ENCODE results near the gene BPIFB3. TPM values are rescaled to one million over a fixed set of nuclear protein-coding genes. Genes with fewer than 3 reads are reported as not detected.

Gene BPIFB3
- total RNA-seq, 1 donor from 2014 or later = not detected

DNA sequence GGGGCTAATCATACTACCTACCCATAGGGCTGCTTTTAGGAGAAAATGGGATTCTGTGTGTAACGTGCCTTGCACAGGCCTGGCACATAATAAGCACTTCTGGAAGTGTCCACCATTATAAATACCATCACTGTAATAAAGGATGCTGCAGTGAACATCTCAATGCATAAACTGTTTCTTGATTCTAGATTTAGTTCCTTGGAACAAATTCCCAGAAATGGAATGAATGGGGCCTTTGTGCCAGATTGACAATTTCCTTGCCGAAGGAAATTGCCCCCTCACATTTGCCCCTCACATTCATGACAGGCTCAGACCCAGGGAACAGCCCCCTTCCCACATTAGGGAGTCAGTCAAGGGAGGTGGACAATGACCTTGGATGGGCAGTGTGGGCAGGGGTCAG is 55.0 kb downstream of the BPIFB3 start:
- H3K4me3 Mint-ChIP-seq (ENCODE audit: unreplicated experiment) = no peak overlapping the region
- TF ChIP-seq, protein P1, sequence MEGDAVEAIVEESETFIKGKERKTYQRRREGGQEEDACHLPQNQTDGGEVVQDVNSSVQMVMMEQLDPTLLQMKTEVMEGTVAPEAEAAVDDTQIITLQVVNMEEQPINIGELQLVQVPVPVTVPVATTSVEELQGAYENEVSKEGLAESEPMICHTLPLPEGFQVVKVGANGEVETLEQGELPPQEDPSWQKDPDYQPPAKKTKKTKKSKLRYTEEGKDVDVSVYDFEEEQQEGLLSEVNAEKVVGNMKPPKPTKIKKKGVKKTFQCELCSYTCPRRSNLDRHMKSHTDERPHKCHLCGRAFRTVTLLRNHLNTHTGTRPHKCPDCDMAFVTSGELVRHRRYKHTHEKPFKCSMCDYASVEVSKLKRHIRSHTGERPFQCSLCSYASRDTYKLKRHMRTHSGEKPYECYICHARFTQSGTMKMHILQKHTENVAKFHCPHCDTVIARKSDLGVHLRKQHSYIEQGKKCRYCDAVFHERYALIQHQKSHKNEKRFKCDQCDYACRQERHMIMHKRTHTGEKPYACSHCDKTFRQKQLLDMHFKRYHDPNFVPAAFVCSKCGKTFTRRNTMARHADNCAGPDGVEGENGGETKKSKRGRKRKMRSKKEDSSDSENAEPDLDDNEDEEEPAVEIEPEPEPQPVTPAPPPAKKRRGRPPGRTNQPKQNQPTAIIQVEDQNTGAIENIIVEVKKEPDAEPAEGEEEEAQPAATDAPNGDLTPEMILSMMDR (IDR thresholded peaks at IDR 0.05; ENCODE audit: partially characterized antibody, unreplicated experiment) = no peak
- H3K9me3 Mint-ChIP-seq (ENCODE audit: unreplicated experiment) = peaks cover 2% of the 10 kb centered on the region
- no peak overlapping the region for H3K27ac Mint-ChIP-seq (ENCODE audit: unreplicated experiment)
- H3K4me1 Mint-ChIP-seq (ENCODE audit: low read depth, unreplicated experiment) = peaks cover 1% of the 10 kb centered on the region
- H3K36me3 Mint-ChIP-seq (ENCODE audit: unreplicated experiment) = no peaks in the 10 kb centered on the region
- H3K27me3 Mint-ChIP-seq (ENCODE audit: unreplicated experiment) = no peaks in the 10 kb centered on the region
- no peak for DNase-seq

DNA sequence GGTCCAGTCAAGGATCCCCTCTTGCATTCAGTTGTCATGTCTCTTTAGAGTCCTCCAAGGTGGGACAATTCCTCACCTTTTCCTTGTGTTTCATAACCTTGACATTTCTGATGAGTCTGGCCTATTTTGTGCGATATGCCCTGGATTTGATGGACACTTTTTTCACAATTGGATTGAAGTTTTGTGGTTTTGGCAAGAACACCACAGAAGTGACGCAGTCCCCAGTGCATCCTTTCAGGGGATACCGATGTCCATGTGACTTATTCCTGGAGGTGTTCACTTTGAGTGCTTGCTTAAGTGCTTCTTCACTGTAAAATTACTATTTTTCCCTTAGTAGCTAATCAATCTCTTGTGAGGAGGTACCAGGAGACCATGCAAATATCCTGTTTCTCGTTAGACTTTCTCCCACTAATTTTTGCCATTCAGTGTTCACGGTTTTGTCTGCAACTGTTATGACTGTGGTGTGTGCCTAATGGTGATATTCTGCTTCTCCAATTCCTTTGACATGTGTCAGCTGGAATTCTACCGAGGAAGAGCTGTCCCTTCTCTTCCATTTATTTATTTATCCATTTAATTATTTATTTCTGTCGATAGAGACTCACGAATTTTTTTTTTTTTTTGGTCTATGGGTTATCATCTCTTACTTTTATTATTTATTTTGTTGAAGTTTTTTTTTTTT is 56.6 kb downstream of the BPIFB3 start:
- H3K4me1 Mint-ChIP-seq (ENCODE audit: low read depth, unreplicated experiment) = peaks cover 1% of the 10 kb centered on the region
- H3K36me3 Mint-ChIP-seq (ENCODE audit: unreplicated experiment) = no peaks in the 10 kb centered on the region
- H3K9me3 Mint-ChIP-seq (ENCODE audit: unreplicated experiment) = peaks cover 2% of the 10 kb centered on the region

DNA sequence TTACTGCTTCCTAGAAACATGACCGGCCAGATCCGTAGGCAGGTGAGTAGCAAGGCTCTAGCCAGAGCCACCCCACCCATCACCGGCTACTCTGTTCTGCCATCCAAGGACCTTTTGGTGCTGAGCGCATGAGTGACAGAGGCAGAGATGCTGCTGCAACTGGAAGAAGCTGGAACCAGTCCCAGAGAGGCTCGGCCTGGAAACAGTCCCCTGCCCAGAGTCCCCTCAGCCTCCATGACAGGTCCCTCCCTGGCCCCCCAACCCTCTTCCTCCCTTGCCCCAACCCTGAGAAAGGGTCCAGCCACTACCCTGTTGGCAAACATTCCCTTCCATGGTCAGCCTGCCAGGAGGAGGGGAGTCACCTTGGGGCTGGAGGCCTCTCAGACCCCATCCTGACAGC is 57.6 kb downstream of the BPIFB3 start:
- Mint-ChIP-seq H3K4me3 (ENCODE audit: unreplicated experiment) (no peak overlapping the region), H3K27me3 (ENCODE audit: unreplicated experiment) (peaks cover 1% of the 10 kb centered on the region), H3K36me3 (ENCODE audit: unreplicated experiment) (no peaks in the 10 kb centered on the region), H3K4me1 (ENCODE audit: low read depth, unreplicated experiment) (peaks cover 2% of the 10 kb centered on the region), H3K27ac (ENCODE audit: unreplicated experiment) (no peak overlapping the region), H3K9me3 (ENCODE audit: unreplicated experiment) (peaks cover 4% of the 10 kb centered on the region)
- TF ChIP-seq, protein P1 (IDR thresholded peaks at IDR 0.05; ENCODE audit: partially characterized antibody, unreplicated experiment) = no peak
- DNase-seq = no peak

More for the DNA sequence above, 56.6 kb downstream of the BPIFB3 start:
- H3K4me3 Mint-ChIP-seq (ENCODE audit: unreplicated experiment) = no peak overlapping the region
- no peak for DNase-seq
- no peak overlapping the region for H3K27ac Mint-ChIP-seq (ENCODE audit: unreplicated experiment)
- TF ChIP-seq, protein P1 (IDR thresholded peaks at IDR 0.05; ENCODE audit: partially characterized antibody, unreplicated experiment) = no peak
- H3K27me3 Mint-ChIP-seq (ENCODE audit: unreplicated experiment) = no peaks in the 10 kb centered on the region

DNA sequence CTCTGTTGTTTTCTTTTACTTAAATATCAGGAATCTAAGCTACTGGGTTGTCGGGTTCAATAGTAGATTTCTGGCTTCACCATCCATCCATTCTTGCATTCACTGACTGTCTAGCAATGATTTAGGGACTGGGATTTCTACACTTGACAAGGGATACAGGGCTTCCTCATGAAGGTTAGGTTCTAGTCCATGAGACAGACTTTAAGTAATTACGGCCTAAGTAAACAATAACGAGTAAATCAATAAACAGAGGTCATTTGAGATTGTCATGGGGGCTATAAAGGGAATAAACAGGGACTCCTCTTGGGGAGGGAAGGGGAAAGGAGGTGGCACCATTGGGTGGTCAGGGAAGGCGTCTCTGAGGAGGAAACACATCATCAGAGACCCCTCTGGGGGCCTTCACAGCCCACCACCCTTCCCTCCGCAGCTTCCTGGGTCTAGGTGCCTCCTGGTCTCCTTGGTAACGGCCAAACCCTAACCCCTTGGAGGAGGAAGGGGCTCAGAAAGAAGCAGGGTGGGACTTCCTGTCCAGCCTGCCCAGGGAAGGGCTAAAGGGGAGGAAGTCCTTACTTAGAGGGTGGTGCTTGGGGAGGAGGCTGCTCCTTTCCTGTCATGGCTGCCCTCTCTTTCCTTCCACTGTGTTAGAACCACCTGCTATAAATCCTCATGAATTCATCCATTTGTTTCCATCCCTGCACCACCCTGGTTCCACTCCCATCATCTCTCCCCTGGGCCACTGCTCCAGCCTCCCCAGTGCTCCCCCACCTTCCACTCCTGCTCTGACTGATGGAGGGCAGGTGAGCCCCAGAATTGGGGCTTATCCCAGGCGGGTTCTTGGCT is 59.1 kb downstream of the BPIFB3 start:
- Mint-ChIP-seq H3K4me3 (ENCODE audit: unreplicated experiment) (no peak overlapping the region), H3K36me3 (ENCODE audit: unreplicated experiment) (no peaks in the 10 kb centered on the region), H3K9me3 (ENCODE audit: unreplicated experiment) (peaks cover 5% of the 10 kb centered on the region), H3K27ac (ENCODE audit: unreplicated experiment) (no peak overlapping the region), H3K27me3 (ENCODE audit: unreplicated experiment) (peaks cover 2% of the 10 kb centered on the region), H3K4me1 (ENCODE audit: low read depth, unreplicated experiment) (peaks cover 3% of the 10 kb centered on the region)
- TF ChIP-seq, protein P1 (IDR thresholded peaks at IDR 0.05; ENCODE audit: partially characterized antibody, unreplicated experiment) = no peak
- no peak for DNase-seq

All from glutamatergic neuron (in vitro differentiated cells).